ENCODE data around the gene CFL2.

Gene CFL2

DNA sequence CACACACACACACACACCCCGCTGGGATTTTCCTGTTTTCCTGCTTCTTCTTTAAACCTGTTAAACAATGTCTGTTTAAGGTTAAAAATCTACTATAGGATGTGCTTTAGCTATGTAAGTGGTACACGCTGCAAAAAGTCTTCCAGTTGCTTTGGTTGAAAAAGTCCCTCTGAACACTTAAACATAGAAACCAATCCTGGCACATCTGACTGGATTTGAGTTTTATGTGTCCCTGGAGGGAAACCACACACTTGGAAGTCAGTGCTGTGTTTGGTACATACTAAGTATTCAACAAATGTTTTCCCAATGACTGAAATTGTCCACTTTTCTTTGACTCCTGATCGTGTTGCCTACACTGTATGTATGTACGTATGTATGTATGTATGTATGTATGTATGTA, 22.0 kb downstream of the CFL2 start:
- no peak overlapping the region for H3K4me3 ChIP-seq (ENCODE audit: low read depth, low read length)
- H3K36me3 ChIP-seq (ENCODE audit: control insufficient read depth in 2 of 2, insufficient read depth in 1 of 2, low read length in 2 of 2) = no peaks in the 10 kb centered on the region
- TF ChIP-seq ZNF121 (tag by site-specific recombination; IDR thresholded peaks at IDR 0.05) (peak; percentile 34; the same call in 1 of the 2 replicates), SALL2 (tag by site-specific recombination; IDR thresholded peaks at IDR 0.05; ENCODE audit: borderline replicate concordance) (no peak), SCRT2 (tag by site-specific recombination; IDR thresholded peaks at IDR 0.05) (peak; percentile 42; the same call in 1 of the 2 replicates)
- TF ChIP-seq, protein P1, sequence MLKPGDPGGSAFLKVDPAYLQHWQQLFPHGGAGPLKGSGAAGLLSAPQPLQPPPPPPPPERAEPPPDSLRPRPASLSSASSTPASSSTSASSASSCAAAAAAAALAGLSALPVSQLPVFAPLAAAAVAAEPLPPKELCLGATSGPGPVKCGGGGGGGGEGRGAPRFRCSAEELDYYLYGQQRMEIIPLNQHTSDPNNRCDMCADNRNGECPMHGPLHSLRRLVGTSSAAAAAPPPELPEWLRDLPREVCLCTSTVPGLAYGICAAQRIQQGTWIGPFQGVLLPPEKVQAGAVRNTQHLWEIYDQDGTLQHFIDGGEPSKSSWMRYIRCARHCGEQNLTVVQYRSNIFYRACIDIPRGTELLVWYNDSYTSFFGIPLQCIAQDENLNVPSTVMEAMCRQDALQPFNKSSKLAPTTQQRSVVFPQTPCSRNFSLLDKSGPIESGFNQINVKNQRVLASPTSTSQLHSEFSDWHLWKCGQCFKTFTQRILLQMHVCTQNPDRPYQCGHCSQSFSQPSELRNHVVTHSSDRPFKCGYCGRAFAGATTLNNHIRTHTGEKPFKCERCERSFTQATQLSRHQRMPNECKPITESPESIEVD (tag by site-specific recombination; IDR thresholded peaks at IDR 0.05) = peak; percentile 61
- ChIA-PET CTCF (interaction anchor here (1.4 kb wide), 1 partner anchor 30 kb away, joined by 7 read pairs; no protein-coding TSS in a partner anchor), POLR2A (no interaction called here)
- no peaks in the 10 kb centered on the region for H3K4me1 ChIP-seq (ENCODE audit: control insufficient read depth, insufficient read depth, low read length)
- no peak overlapping the region for H3K27ac ChIP-seq (ENCODE audit: extremely low read depth, low read depth, low read length)
- no peaks in the 10 kb centered on the region for H3K9me3 ChIP-seq (ENCODE audit: control insufficient read depth, insufficient read depth, low read depth, low read length)

DNA sequence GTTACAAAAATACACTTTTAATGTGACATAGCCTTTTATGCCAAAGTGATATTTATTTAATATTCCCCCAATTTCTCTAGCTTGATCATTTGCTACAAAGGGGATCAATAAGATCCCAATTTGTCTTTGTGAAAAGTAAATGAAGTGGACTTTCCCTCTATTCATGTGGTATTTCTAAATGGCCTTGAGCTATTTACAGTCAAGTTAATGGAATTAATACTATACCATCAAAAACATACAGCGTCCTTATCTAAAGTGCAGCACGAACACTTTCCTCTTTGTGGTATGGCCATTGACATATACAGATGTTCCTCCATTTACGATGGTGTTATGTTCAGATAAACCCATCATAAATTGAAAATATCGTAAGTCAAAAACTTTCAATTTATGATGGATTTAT, 23.2 kb downstream of the CFL2 start:
- TF ChIP-seq ZNF629 (tag by site-specific recombination; IDR thresholded peaks at IDR 0.05) = no peak
- TF ChIP-seq, protein P1 (tag by site-specific recombination; IDR thresholded peaks at IDR 0.05) = peak; percentile 7; the same call in 1 of the 2 replicates
- no peaks in the 10 kb centered on the region for H3K4me1 ChIP-seq (ENCODE audit: control insufficient read depth, insufficient read depth, low read length)
- H3K4me3 ChIP-seq (ENCODE audit: low read depth, low read length) = no peak overlapping the region
- ChIA-PET POLR2A (interaction anchor here (0.6 kb wide), 1 partner anchor 1114 kb away, joined by 3 read pairs; no protein-coding TSS in a partner anchor), CTCF (interaction anchor here (1.1 kb wide), 1 partner anchor 18 kb away, joined by 4 read pairs; no protein-coding TSS in a partner anchor)
- H3K9me3 ChIP-seq (ENCODE audit: control insufficient read depth, insufficient read depth, low read depth, low read length) = no peaks in the 10 kb centered on the region
- H3K27ac ChIP-seq (ENCODE audit: extremely low read depth, low read depth, low read length) = no peak overlapping the region
- no peaks in the 10 kb centered on the region for H3K36me3 ChIP-seq (ENCODE audit: control insufficient read depth in 2 of 2, insufficient read depth in 1 of 2, low read length in 2 of 2)

DNA sequence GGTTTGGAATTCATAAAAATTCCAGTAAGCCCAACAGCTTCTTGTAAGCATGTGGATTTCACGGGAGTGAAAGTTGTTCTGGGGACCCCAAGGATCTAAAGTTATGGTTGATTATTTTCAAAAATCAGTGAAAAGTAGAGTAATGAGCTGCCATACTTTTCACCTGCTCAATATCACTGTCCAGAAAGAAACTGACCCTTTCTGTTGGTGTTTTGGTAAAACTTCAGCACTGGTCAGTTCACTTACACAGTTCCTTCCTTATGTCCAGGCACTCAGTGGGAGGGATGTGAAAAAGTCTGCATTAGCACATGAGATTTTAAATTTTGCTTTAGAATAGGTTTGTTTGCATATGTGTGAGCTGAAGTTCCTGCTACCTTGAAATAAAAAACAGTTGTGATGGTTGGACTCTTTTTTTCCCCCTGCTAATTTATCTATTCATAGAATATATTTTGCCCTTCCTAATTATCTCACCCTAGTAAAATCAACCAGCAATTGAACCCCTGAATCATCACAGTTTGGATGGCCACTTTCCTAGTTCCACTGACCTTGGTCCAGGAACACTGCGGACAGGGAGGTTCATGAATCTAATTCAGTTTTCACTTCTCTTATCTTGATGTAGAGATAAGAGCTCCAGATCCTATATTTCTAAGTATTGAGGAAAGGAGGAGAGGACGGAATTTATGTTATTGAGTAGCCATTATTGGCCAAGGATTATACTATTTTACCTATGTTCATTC, 25.8 kb downstream of the CFL2 start:
- H3K9me3 ChIP-seq (ENCODE audit: control insufficient read depth, insufficient read depth, low read depth, low read length) = no peaks in the 10 kb centered on the region
- H3K36me3 ChIP-seq (ENCODE audit: control insufficient read depth in 2 of 2, insufficient read depth in 1 of 2, low read length in 2 of 2) = no peaks in the 10 kb centered on the region
- H3K27ac ChIP-seq (ENCODE audit: extremely low read depth, low read depth, low read length) = no peak overlapping the region
- CTCF ChIA-PET = interaction anchor here (1.1 to 1.5 kb wide), 4 partner anchors 11 to 725 kb away, joined by 3 to 6 read pairs (median 4); no protein-coding TSS in a partner anchor
- H3K4me3 ChIP-seq (ENCODE audit: low read depth, low read length) = no peak overlapping the region
- POLR2A ChIA-PET = no interaction called here
- TF ChIP-seq, protein P2, sequence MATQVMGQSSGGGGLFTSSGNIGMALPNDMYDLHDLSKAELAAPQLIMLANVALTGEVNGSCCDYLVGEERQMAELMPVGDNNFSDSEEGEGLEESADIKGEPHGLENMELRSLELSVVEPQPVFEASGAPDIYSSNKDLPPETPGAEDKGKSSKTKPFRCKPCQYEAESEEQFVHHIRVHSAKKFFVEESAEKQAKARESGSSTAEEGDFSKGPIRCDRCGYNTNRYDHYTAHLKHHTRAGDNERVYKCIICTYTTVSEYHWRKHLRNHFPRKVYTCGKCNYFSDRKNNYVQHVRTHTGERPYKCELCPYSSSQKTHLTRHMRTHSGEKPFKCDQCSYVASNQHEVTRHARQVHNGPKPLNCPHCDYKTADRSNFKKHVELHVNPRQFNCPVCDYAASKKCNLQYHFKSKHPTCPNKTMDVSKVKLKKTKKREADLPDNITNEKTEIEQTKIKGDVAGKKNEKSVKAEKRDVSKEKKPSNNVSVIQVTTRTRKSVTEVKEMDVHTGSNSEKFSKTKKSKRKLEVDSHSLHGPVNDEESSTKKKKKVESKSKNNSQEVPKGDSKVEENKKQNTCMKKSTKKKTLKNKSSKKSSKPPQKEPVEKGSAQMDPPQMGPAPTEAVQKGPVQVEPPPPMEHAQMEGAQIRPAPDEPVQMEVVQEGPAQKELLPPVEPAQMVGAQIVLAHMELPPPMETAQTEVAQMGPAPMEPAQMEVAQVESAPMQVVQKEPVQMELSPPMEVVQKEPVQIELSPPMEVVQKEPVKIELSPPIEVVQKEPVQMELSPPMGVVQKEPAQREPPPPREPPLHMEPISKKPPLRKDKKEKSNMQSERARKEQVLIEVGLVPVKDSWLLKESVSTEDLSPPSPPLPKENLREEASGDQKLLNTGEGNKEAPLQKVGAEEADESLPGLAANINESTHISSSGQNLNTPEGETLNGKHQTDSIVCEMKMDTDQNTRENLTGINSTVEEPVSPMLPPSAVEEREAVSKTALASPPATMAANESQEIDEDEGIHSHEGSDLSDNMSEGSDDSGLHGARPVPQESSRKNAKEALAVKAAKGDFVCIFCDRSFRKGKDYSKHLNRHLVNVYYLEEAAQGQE (tag by site-specific recombination; IDR thresholded peaks at IDR 0.05) = peak; percentile 65
- TF ChIP-seq ZFHX2 (tag by site-specific recombination; conservative IDR thresholded peaks at IDR 0.05) = no peak
- no peaks in the 10 kb centered on the region for H3K4me1 ChIP-seq (ENCODE audit: control insufficient read depth, insufficient read depth, low read length)

DNA sequence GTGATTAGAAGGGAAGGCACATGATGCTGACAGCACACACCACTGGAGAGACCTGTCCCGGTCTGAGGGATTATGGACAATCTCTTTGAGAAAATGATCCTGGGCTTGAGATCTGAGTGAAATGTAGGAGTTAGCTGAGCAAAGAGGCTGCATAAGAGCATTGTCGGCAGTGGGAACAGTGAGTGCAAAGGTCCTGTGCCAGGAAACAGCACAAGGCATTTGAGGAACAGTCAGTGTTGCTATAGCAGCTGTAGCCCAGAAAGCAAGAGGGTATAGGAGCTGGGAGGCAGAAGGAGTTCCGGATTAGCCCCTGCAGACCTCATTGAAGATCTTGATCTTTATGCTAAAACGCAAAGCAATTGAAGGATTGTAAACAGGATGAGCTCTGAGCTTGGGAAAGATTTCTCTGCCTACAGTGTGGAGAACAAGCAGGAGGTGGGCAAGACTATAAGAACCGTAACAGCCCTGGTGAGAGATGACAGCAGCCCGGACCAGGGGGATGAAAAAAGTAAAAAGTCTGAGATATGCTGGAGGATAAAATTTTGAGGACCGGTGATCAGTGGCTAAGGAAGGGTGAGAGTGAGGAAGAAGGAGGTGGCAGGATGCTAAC, 28.5 kb downstream of the CFL2 start:
- CTCF ChIA-PET = interaction anchor here (1.1 kb wide), 1 partner anchor 13 kb away, joined by 4 read pairs; no protein-coding TSS in a partner anchor
- POLR2A ChIA-PET = no interaction called here
- Histone ChIP-seq H3K36me3 (ENCODE audit: control insufficient read depth in 2 of 2, insufficient read depth in 1 of 2, low read length in 2 of 2) (no peaks in the 10 kb centered on the region), H3K9me3 (ENCODE audit: control insufficient read depth, insufficient read depth, low read depth, low read length) (no peaks in the 10 kb centered on the region), H3K4me3 (ENCODE audit: low read depth, low read length) (no peak overlapping the region), H3K27ac (ENCODE audit: extremely low read depth, low read depth, low read length) (no peak overlapping the region), H3K4me1 (ENCODE audit: control insufficient read depth, insufficient read depth, low read length) (no peaks in the 10 kb centered on the region)
- TF ChIP-seq MYNN (tag by site-specific recombination; IDR thresholded peaks at IDR 0.05; ENCODE audit: borderline replicate concordance) (no peak), ZNF623 (tag by site-specific recombination; IDR thresholded peaks at IDR 0.05) (peak; percentile 87), ZXDB (tag by site-specific recombination; IDR thresholded peaks at IDR 0.05) (no peak), ZBTB17 (tag by site-specific recombination; IDR thresholded peaks at IDR 0.05) (peak; percentile 40; the same call in 1 of the 2 replicates)
- TF ChIP-seq, protein P3, sequence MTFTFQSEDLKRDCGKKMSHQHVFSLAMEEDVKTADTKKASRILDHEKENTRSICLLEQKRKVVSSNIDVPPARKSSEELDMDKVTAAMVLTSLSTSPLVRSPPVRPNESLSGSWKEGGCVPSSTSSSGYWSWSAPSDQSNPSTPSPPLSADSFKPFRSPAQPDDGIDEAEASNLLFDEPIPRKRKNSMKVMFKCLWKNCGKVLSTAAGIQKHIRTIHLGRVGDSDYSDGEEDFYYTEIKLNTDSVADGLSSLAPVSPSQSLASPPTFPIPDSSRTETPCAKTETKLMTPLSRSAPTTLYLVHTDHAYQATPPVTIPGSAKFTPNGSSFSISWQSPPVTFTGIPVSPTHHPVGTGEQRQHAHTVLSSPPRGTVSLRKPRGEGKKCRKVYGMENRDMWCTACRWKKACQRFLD (tag by site-specific recombination; IDR thresholded peaks at IDR 0.05) = no peak
- TF ChIP-seq, protein P4, sequence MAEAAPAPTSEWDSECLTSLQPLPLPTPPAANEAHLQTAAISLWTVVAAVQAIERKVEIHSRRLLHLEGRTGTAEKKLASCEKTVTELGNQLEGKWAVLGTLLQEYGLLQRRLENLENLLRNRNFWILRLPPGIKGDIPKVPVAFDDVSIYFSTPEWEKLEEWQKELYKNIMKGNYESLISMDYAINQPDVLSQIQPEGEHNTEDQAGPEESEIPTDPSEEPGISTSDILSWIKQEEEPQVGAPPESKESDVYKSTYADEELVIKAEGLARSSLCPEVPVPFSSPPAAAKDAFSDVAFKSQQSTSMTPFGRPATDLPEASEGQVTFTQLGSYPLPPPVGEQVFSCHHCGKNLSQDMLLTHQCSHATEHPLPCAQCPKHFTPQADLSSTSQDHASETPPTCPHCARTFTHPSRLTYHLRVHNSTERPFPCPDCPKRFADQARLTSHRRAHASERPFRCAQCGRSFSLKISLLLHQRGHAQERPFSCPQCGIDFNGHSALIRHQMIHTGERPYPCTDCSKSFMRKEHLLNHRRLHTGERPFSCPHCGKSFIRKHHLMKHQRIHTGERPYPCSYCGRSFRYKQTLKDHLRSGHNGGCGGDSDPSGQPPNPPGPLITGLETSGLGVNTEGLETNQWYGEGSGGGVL (tag by site-specific recombination; IDR thresholded peaks at IDR 0.05) = no peak
